H1 (cell line): ENCODE results near the gene NUP188. TPM values are rescaled to one million over a fixed set of nuclear protein-coding genes. Genes with fewer than 3 reads are reported as not detected.

Source experiments
- CTCF ChIA-PET: fragments of 300-600 bp; sonication (Branson Sonifier 250); formaldehyde crosslinking; loops from one replicate; lab custom pipeline; 2021; ENCODE audit not compliant: partially characterized antibody; lab: Charles Lee
- POLR2A ChIA-PET: fragments of 300-600 bp; sonication (Branson Sonifier 250); formaldehyde crosslinking; loops from one replicate; lab custom pipeline; 2021; ENCODE audit warnings: inconsistent platforms; ENCODE audit not compliant: partially characterized antibody; lab: Charles Lee
- DNase-seq, 2 experiments: peaks; one replicate each; pipeline versions ENCODE4 v3.0.0 to v3.0.0-alpha.2; 2010 to 2022; ENCODE audit warnings: low spot score in 2 of 2, low read depth in 1 of 2, mixed read lengths in 1 of 2
- FAIRE-seq: peaks from 2 replicates; lab custom pipeline; 2011; peaks lifted over from hg19 to GRCh38; lab: Jason Lieb, UNC
- H2AFZ ChIP-seq: 2 replicates; pipeline ENCODE4 v1.8.1; 2012; ENCODE audit warnings: low read length, inconsistent platforms
- H2AK5ac ChIP-seq: 2 replicates; pipeline ENCODE4 v1.6.1; 2013; ENCODE audit warnings: low read depth, low read length
- H2BK120ac ChIP-seq: replicated peaks from 2 replicates; pipeline ENCODE3; 2013; ENCODE audit warnings: low read depth, low read length, inconsistent platforms
- H2BK12ac ChIP-seq: 2 replicates; pipeline ENCODE4 v1.6.1; 2013; ENCODE audit warnings: low read depth, low read length
- H2BK15ac ChIP-seq: 2 replicates; pipeline ENCODE4 v1.6.1; 2013; ENCODE audit warnings: low read length
- H2BK20ac ChIP-seq: 2 replicates; pipeline ENCODE4 v1.6.1; 2013; ENCODE audit warnings: low read length
- H2BK5ac ChIP-seq: 2 replicates; pipeline ENCODE4 v1.6.1; 2013; ENCODE audit warnings: low read depth, low read length
- H3K14ac ChIP-seq: 2 replicates; pipeline ENCODE4 v1.6.1; 2013; ENCODE audit warnings: inconsistent platforms; ENCODE audit not compliant: insufficient read length
- H3K18ac ChIP-seq: 2 replicates; pipeline ENCODE4 v1.6.1; 2013; ENCODE audit warnings: low read length; ENCODE audit errors: extremely low read depth
- H3K23ac ChIP-seq: 2 replicates; pipeline ENCODE4 v1.6.1; 2013; ENCODE audit warnings: inconsistent platforms; ENCODE audit not compliant: insufficient read length
- H3K23me2 ChIP-seq: 2 replicates; pipeline ENCODE4 v1.6.1; 2013; ENCODE audit warnings: low read depth, low read length
- H3K27ac ChIP-seq: 2 replicates; pipeline ENCODE4 v1.6.1; 2011; ENCODE audit warnings: low read depth, low read length, inconsistent platforms
- H3K27me3 ChIP-seq, 4 experiments: replicated peaks in 1 of 4; 1 replicate in 1 of 4; 2 replicates in 3 of 4; pipeline versions ENCODE4 v1.6.1 to v1.8.1; 2011 to 2013; ENCODE audit warnings: low read length in 3 of 4, mild to moderate bottlenecking in 3 of 4, inconsistent platforms in 2 of 4, mixed read lengths in 2 of 4, moderate library complexity in 1 of 4; ENCODE audit not compliant: control insufficient read depth in 3 of 4, insufficient read depth in 3 of 4; ENCODE audit errors: extremely low read depth in 1 of 4
- H3K36me3 ChIP-seq, 4 experiments: 2 replicates each; pipeline versions ENCODE4 v1.6.1 to v1.8.1; 2011 to 2013; ENCODE audit warnings: mild to moderate bottlenecking in 4 of 4, low read length in 3 of 4, moderate library complexity in 2 of 4, control low read depth in 1 of 4, inconsistent platforms in 1 of 4; ENCODE audit not compliant: insufficient read depth in 4 of 4, control insufficient read depth in 2 of 4
- H3K4ac ChIP-seq: replicated peaks from 2 replicates; pipeline ENCODE3; 2013; ENCODE audit warnings: low read length, low read depth, mixed read lengths, inconsistent platforms; ENCODE audit not compliant: insufficient read length
- H3K4me1 ChIP-seq, 4 experiments: replicated peaks in 1 of 4; 1 replicate in 1 of 4; 2 replicates in 3 of 4; pipeline versions ENCODE4 v1.6.1 to v1.8.1; 2011 to 2013; ENCODE audit warnings: low read length in 3 of 4, inconsistent platforms in 2 of 4, mixed read lengths in 1 of 4; ENCODE audit not compliant: insufficient read depth in 4 of 4, control insufficient read depth in 3 of 4
- H3K4me2 ChIP-seq, 2 experiments: 2 replicates each; pipeline versions ENCODE4 v1.6.1 to v1.8.1; 2011 to 2013; ENCODE audit warnings: low read depth in 2 of 2, low read length in 2 of 2, control low read depth in 1 of 2, inconsistent platforms in 1 of 2, mild to moderate bottlenecking in 1 of 2; ENCODE audit not compliant: insufficient read depth in 1 of 2
- H3K4me3 ChIP-seq, 4 experiments: fragments of 200-600, 300-600 bp in 1 of 4; sonication (generic), shearing (Covaris generic), sonication (Bioruptor Twin) in 1 of 4; 2 replicates each; pipeline versions ENCODE4 v1.5.1 to v1.8.1; 2011 to 2016; ENCODE audit warnings: low read length in 4 of 4, low read depth in 3 of 4, control low read depth in 2 of 4, inconsistent platforms in 2 of 4, mild to moderate bottlenecking in 2 of 4, mixed read lengths in 1 of 4, moderate library complexity in 1 of 4; ENCODE audit not compliant: insufficient read depth in 2 of 4; ENCODE audit errors: extremely low read depth in 1 of 4
- H3K56ac ChIP-seq: replicated peaks from 2 replicates; pipeline ENCODE3; 2013; ENCODE audit warnings: low read depth, mild to moderate bottlenecking, mixed read lengths, low read length, inconsistent platforms; ENCODE audit not compliant: insufficient read length
- H3K79me1 ChIP-seq: 2 replicates; pipeline ENCODE4 v1.6.1; 2013; ENCODE audit warnings: low read depth, low read length, control low read depth
- H3K79me2 ChIP-seq, 2 experiments: 2 replicates each; pipeline versions ENCODE4 v1.6.1 to v1.8.1; 2012 to 2013; ENCODE audit warnings: low read length in 2 of 2, mild to moderate bottlenecking in 2 of 2, inconsistent platforms in 1 of 2; ENCODE audit not compliant: insufficient read depth in 2 of 2, control insufficient read depth in 1 of 2
- H3K9ac ChIP-seq, 4 experiments: replicated peaks in 1 of 4; 1 replicate in 1 of 4; 2 replicates in 3 of 4; pipeline versions ENCODE4 v1.6.1 to v1.8.1; 2011 to 2013; ENCODE audit warnings: low read depth in 3 of 4, low read length in 3 of 4, control low read depth in 2 of 4, mild to moderate bottlenecking in 2 of 4, moderate library complexity in 2 of 4, inconsistent platforms in 1 of 4; ENCODE audit errors: extremely low read depth in 1 of 4
- H3K9me3 ChIP-seq, 2 experiments: 2 replicates each; pipeline versions ENCODE4 v1.6.1 to v1.8.1; 2012 to 2013; ENCODE audit warnings: mild to moderate bottlenecking in 2 of 2, moderate library complexity in 2 of 2, control low read depth in 1 of 2, inconsistent platforms in 1 of 2, low read depth in 1 of 2, low read length in 1 of 2, mixed read lengths in 1 of 2; ENCODE audit not compliant: insufficient read depth in 2 of 2
- H4K20me1 ChIP-seq, 2 experiments: replicated peaks in 1 of 2; 2 replicates each; pipeline versions ENCODE3 to v1.8.1; 2011 to 2013; ENCODE audit warnings: inconsistent platforms in 2 of 2, low read length in 2 of 2, mild to moderate bottlenecking in 1 of 2; ENCODE audit not compliant: insufficient read depth in 2 of 2, control insufficient read depth in 1 of 2
- H4K5ac ChIP-seq: 2 replicates; pipeline ENCODE4 v1.6.1; 2013; ENCODE audit warnings: low read length, low read depth, mixed read lengths, inconsistent platforms; ENCODE audit not compliant: insufficient read length
- H4K8ac ChIP-seq: 2 replicates; pipeline ENCODE4 v1.8.0; 2013; ENCODE audit warnings: mild to moderate bottlenecking, moderate library complexity, low read length, inconsistent platforms; ENCODE audit not compliant: insufficient read depth; ENCODE audit errors: extremely low read depth
- H4K91ac ChIP-seq: replicated peaks from 2 replicates; pipeline ENCODE3; 2013; ENCODE audit warnings: low read length, mixed read lengths, inconsistent platforms; ENCODE audit not compliant: insufficient read length
- EGR1 ChIP-seq: IDR thresholded peaks from 2 replicates; pipeline ENCODE4 v1.6.1; 2011; ENCODE audit warnings: low read depth, low read length, borderline replicate concordance
- GTF2F1 ChIP-seq: IDR thresholded peaks from 2 replicates; pipeline ENCODE4 v1.6.1; 2012; ENCODE audit warnings: low read depth, low read length, improper control_type of control experiment, borderline replicate concordance
- KDM4A ChIP-seq: IDR thresholded peaks from one replicate; pipeline ENCODE4 v1.7.1; 2012; ENCODE audit warnings: low read depth, mild to moderate bottlenecking, moderate library complexity, low read length, inconsistent platforms; ENCODE audit not compliant: severe bottlenecking
- KDM5A ChIP-seq: fragments of 200-600 bp; IDR thresholded peaks from 2 replicates; pipeline ENCODE4 v1.7.1; 2012; ENCODE audit warnings: mild to moderate bottlenecking, low read length, inconsistent platforms, mixed read lengths
- RNF2 ChIP-seq: fragments of 200-900, 300-1000 bp; sonication (generic); IDR thresholded peaks from 2 replicates; pipeline ENCODE4 v1.7.1; 2016; ENCODE audit warnings: borderline replicate concordance, low read depth, mild to moderate bottlenecking, antibody characterized with exemption, low read length; ENCODE audit not compliant: poor library complexity, severe bottlenecking; ENCODE audit errors: missing control alignments
- SIX5 ChIP-seq: IDR thresholded peaks from 2 replicates; pipeline ENCODE4 v1.6.1; 2011; ENCODE audit warnings: mild to moderate bottlenecking, low read depth, low read length
- TBP ChIP-seq: IDR thresholded peaks from 2 replicates; pipeline ENCODE4 v1.6.1; 2011; ENCODE audit warnings: low read depth, low read length, improper control_type of control experiment
- USF2 ChIP-seq: IDR thresholded peaks from 2 replicates; pipeline ENCODE4 v1.6.1; 2011; ENCODE audit warnings: low read length, improper control_type of control experiment
- WGBS, 2 experiments: shearing (Covaris generic) in 1 of 2; methylation state at CpG; one replicate each; pipeline versions ENCODE4 v1.1.6 to v1.1.7; 2013 to 2015; ENCODE audit warnings: low lambda C conversion rate in 2 of 2, mixed read lengths in 2 of 2, inconsistent platforms in 1 of 2, low coverage in 1 of 2, missing lambda C conversion rate in 1 of 2; ENCODE audit not compliant: insufficient replicate concordance in 2 of 2, insufficient coverage in 1 of 2, insufficient read length in 1 of 2; ENCODE audit errors: extremely low coverage in 1 of 2, missing lambda C conversion rate in 1 of 2; 5-methylcytosine and 5-hydroxymethylcytosine counted together
- polyA plus RNA-seq, 7 experiments: library from polyadenylated mRNA; depleted of rRNA in 3 of 7; stranded (reverse) in 5 of 7; unstranded in 2 of 7; fragments of >200 nt in 5 of 7; fragments of 200-250 nt in 2 of 7; gene quantifications; 1 replicate in 5 of 7; 2 replicates in 1 of 7; 4 replicates in 1 of 7; pipeline versions ENCODE4 v1.2.1 to v1.2.3, GENCODE V29; 2011 to 2013; ENCODE audit warnings: missing spikeins in 2 of 7, mixed read lengths in 2 of 7
- total RNA-seq: library from RNA; stranded (reverse); fragmentation: NEBNext Ultra II Directional; extraction: Animal tissue kit (Norgen Biotek cat#: 25700); gene quantifications from 2 replicates; pipeline ENCODE4 v1.2.1, GENCODE V29; 2021

NUP188 gene
- total and polyA plus RNA-seq, 2 of the 8 experiments (the other 6 are each of a cell fraction or from before 2014, with no cell fraction given): 90.1 to 111 TPM

GRCh38 chr9:128940271-128940921, 7.1 kb upstream of the NUP188 start:
- POLR2A ChIA-PET: interaction anchor here (1.1 to 1.7 kb wide), 3 partner anchors 12 to 47 kb away, joined by 3 to 5 read pairs (median 4); no protein-coding TSS in a partner anchor

More at GRCh38 chr9:128940271-128940921, 7.1 kb upstream of the NUP188 start:
- no peak overlapping the region for H2BK12ac ChIP-seq
- FAIRE-seq (no peak), DNase-seq (no peak)
- H3K79me1 ChIP-seq: no peaks in the 10 kb centered on the region
- no peaks in the 10 kb centered on the region for H3K27me3 ChIP-seq
- no peak overlapping the region for H3K14ac ChIP-seq
- H4K20me1 ChIP-seq: no peaks in the 10 kb centered on the region
- H3K4me3 ChIP-seq: no peak overlapping the region
- no peak overlapping the region for H3K56ac ChIP-seq
- no peak overlapping the region for H2BK5ac ChIP-seq
- no peak overlapping the region for H2BK120ac ChIP-seq
- no peaks in the 10 kb centered on the region for H3K9me3 ChIP-seq
- H3K4me1 ChIP-seq: no peaks in the 10 kb centered on the region
- TF ChIP-seq TBP (no peak), KDM4A (no peak), GTF2F1 (no peak), USF2 (no peak), EGR1 (no peak), KDM5A (no peak), RNF2 (no peak), SIX5 (no peak)
- no peak overlapping the region for H3K23ac ChIP-seq
- H3K9ac ChIP-seq: no peak overlapping the region
- no peak overlapping the region for H4K5ac ChIP-seq
- CTCF ChIA-PET: interaction anchor here (0.6 to 1.7 kb wide), 3 partner anchors 13 to 78 kb away, joined by 3 to 6 read pairs (median 4); no protein-coding TSS in a partner anchor
- H3K23me2 ChIP-seq: no peaks in the 10 kb centered on the region
- H2AK5ac ChIP-seq: no peak overlapping the region
- H3K4me2 ChIP-seq: no peak overlapping the region
- no peak overlapping the region for H3K27ac ChIP-seq
- H3K79me2 ChIP-seq: no peaks in the 10 kb centered on the region
- H2AFZ ChIP-seq: no peak overlapping the region
- no peak overlapping the region for H3K4ac ChIP-seq
- H3K36me3 ChIP-seq: peaks cover 0 to 3% (median under 1%) of the 10 kb centered on the region in 4 experiments; a peak in 2 of 8 replicates
- WGBS, 2 experiments: 92% methylated on average over 15 of the region's 15 CpGs; no CpG with 5 or more reads in 1 of the 2 experiments
- H2BK20ac ChIP-seq: no peak overlapping the region
- H3K18ac ChIP-seq: no peak overlapping the region
- H4K8ac ChIP-seq: no peak overlapping the region
- H4K91ac ChIP-seq: no peak overlapping the region
- H2BK15ac ChIP-seq: no peak overlapping the region
